Activated naive CD8-positive, alpha-beta T cell treated with anti-CD3 and anti-CD28 coated beads, Interleukin-2, amount 50 U/mL, for 24 hours (primary cell): ENCODE measurements around the gene HTRA3.

Experiments
- ATAC-seq: fragments of 150-1000 bp; cut with Tn5 transposase; one replicate; pipeline ENCODE4 v1.10.0; 2021
- DNase-seq: peaks from one replicate; pipeline ENCODE4 v3.0.0; 2021
- H3K27ac Mint-ChIP-seq: one replicate; pipeline ENCODE4 v1.8.0; 2021; ENCODE audit warnings: mild to moderate bottlenecking, mixed read lengths
- H3K27me3 Mint-ChIP-seq: one replicate; pipeline ENCODE4 v1.8.0; 2021; ENCODE audit warnings: mixed read lengths
- H3K36me3 Mint-ChIP-seq: one replicate; pipeline ENCODE4 v1.8.0; 2021; ENCODE audit warnings: low read depth, mixed read lengths
- H3K4me1 Mint-ChIP-seq: one replicate; pipeline ENCODE4 v1.8.0; 2021; ENCODE audit warnings: mixed read lengths
- H3K4me3 Mint-ChIP-seq: one replicate; pipeline ENCODE4 v1.8.0; 2021; ENCODE audit warnings: mild to moderate bottlenecking, moderate library complexity, mixed read lengths
- H3K9me3 Mint-ChIP-seq: one replicate; pipeline ENCODE4 v1.8.0; 2021; ENCODE audit warnings: mixed read lengths

HTRA3 gene

GRCh38 chr4:8265171-8265929, 4.2 kb upstream of the HTRA3 start:
- Mint-ChIP-seq H3K36me3 (no peaks in the 10 kb centered on the region), H3K4me1 (no peaks in the 10 kb centered on the region), H3K4me3 (no peak overlapping the region), H3K27ac (no peak overlapping the region), H3K9me3 (no peaks in the 10 kb centered on the region), H3K27me3 (peaks cover 18% of the 10 kb centered on the region)
- DNase-seq (no peak), ATAC-seq (no peak)

DNA sequence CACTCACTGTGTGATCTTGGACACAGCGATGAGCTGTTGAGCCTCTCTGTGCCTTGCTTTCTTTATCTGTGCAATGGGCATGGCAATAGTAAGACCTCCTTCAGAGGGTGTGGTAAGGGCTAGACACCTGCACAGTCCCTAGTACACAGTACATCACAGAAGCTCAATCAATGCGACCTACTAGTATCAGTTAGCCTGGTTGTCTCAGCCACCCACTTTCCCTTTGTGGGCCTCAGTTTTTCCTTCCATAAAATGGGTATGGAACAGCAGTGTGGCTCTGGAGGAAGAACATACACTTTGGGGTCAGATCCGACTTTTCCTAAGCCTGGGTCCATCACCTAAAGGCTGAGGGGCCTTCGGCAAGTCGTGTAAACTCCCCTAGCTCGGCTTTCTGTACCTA, 3.5 kb upstream of the HTRA3 start:
- DNase-seq (no peak), ATAC-seq (no peak)
- peaks cover 1% of the 10 kb centered on the region for H3K4me1 Mint-ChIP-seq
- H3K36me3 Mint-ChIP-seq, result no peaks in the 10 kb centered on the region
- H3K27ac Mint-ChIP-seq, result no peak overlapping the region
- no peaks in the 10 kb centered on the region for H3K9me3 Mint-ChIP-seq
- peaks cover 23% of the 10 kb centered on the region for H3K27me3 Mint-ChIP-seq
- H3K4me3 Mint-ChIP-seq, result no peak overlapping the region

- peaks cover 27% of the 10 kb centered on the region for H3K27me3 Mint-ChIP-seq
- H3K36me3 Mint-ChIP-seq, result no peaks in the 10 kb centered on the region
- ATAC-seq (no peak), DNase-seq (no peak)
- no peak overlapping the region for H3K27ac Mint-ChIP-seq
- H3K4me3 Mint-ChIP-seq, result no peak overlapping the region
- peaks cover 1% of the 10 kb centered on the region for H3K4me1 Mint-ChIP-seq
- H3K9me3 Mint-ChIP-seq, result no peaks in the 10 kb centered on the region
These were observed 3.0 kb upstream of the HTRA3 start for GRCh38 chr4:8266508-8266907.

- DNase-seq, result peak; percentile 50
- Mint-ChIP-seq H3K27ac (no peak overlapping the region), H3K4me1 (peaks cover 1% of the 10 kb centered on the region), H3K4me3 (no peak overlapping the region), H3K9me3 (no peaks in the 10 kb centered on the region), H3K27me3 (peaks cover 27% of the 10 kb centered on the region), H3K36me3 (no peaks in the 10 kb centered on the region)
- ATAC-seq, result peak; percentile 58
These were observed 2.5 kb upstream of the HTRA3 start for GRCh38 chr4:8267077-8267476.

GRCh38 chr4:8268211-8268610, 1.3 kb upstream of the HTRA3 start:
- H3K4me3 Mint-ChIP-seq, result no peak overlapping the region
- H3K27me3 Mint-ChIP-seq, result peaks cover 26% of the 10 kb centered on the region
- H3K27ac Mint-ChIP-seq, result no peak overlapping the region
- DNase-seq (no peak), ATAC-seq (no peak)
- peaks cover 1% of the 10 kb centered on the region for H3K4me1 Mint-ChIP-seq
- no peaks in the 10 kb centered on the region for H3K36me3 Mint-ChIP-seq
- H3K9me3 Mint-ChIP-seq, result no peaks in the 10 kb centered on the region

DNA sequence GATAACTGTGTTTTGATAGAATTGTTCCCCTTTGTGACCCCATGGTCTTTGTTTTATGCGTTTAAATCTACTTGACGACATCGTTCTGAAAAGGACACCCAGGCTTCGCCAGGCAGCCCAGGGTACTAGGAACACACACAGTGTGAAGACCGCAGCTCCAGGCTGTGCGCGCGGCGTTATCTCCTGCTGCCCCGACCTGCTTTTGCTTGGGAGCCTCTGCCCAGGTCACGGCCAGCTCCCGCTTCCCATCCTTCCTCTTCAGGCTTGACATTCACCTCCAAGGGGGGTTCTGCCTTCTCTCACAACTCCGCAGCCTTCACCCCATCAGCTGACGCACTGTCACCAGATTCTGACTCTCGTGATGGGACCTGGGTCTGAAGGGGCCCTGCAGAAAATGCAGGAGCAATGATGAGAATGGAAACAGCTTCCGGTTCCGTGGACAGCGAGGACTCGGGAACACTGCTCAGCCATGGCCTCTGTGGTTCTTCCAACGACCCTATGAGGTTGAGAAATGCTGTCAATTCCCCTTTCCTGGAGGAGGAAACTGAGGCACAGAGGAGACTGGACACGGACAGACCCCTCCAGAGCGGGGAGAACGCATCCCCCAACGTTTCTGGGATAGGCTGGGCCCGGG, 536 bp upstream of the HTRA3 start:
- no peaks in the 10 kb centered on the region for H3K36me3 Mint-ChIP-seq
- ATAC-seq, result no peak
- no peak for DNase-seq
- H3K4me1 Mint-ChIP-seq, result peaks cover 1% of the 10 kb centered on the region
- H3K27me3 Mint-ChIP-seq, result peaks cover 23% of the 10 kb centered on the region
- H3K9me3 Mint-ChIP-seq, result no peaks in the 10 kb centered on the region
- H3K27ac Mint-ChIP-seq, result no peak overlapping the region
- no peak overlapping the region for H3K4me3 Mint-ChIP-seq

GRCh38 chr4:8270418-8270771, 841 bp downstream of the HTRA3 start:
- ATAC-seq (no peak), DNase-seq (no peak)
- Mint-ChIP-seq H3K4me3 (no peak overlapping the region), H3K27me3 (peaks cover 23% of the 10 kb centered on the region), H3K9me3 (no peaks in the 10 kb centered on the region), H3K27ac (no peak overlapping the region), H3K4me1 (peaks cover 1% of the 10 kb centered on the region), H3K36me3 (no peaks in the 10 kb centered on the region)

DNA sequence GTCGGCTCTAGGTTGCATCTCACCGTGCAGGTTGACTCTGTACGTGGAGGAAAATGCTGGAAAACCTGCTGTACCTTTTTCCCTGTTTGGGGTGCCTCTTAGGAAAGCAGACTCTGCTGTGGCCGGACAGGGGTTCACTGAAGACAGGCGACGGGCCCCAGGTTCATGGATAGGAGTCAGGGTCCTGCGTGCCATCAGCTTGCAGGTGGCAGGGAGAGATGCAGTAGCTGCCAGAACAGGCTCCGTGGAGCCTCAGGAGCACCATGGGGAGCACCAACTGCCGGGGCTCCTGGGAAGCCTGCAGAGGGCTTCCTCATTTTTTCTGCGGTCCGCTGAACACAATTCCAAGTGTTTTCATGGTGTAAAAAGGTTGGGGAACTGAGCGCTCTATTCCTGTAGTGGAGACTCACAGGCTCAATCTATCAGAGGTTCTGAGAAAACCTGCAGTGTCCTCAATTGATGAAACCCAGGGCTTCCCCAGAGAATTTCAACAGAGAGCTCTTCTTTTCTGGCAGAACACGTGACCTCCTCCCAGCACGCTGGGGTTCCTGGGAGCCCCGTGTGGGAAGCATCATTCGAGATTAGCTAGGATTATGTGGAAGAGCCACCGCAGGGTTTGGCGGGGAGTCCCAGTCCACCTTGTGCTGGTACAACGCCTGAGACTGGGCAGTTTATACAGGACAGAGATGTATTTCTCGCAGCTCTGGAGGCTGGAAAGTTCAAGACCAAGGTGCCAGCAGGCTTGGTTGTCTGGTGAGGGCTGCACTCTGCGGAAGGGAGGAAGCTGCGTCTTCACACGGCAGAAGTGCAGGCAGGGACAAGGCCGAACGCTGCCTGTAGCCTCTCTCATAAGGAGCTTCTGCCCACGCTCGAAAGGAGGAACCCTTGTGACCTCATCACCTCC, 1.6 kb downstream of the HTRA3 start:
- H3K9me3 Mint-ChIP-seq, result no peaks in the 10 kb centered on the region
- DNase-seq (no peak), ATAC-seq (no peak)
- H3K27me3 Mint-ChIP-seq, result peaks cover 22% of the 10 kb centered on the region
- H3K4me3 Mint-ChIP-seq, result no peak overlapping the region
- H3K27ac Mint-ChIP-seq, result no peak overlapping the region
- H3K36me3 Mint-ChIP-seq, result no peaks in the 10 kb centered on the region
- H3K4me1 Mint-ChIP-seq, result peaks cover 1% of the 10 kb centered on the region

GRCh38 chr4:8271821-8272220, 2.3 kb downstream of the HTRA3 start:
- H3K4me1 Mint-ChIP-seq, result peaks cover 1% of the 10 kb centered on the region
- no peak for DNase-seq
- peaks cover 21% of the 10 kb centered on the region for H3K27me3 Mint-ChIP-seq
- H3K27ac Mint-ChIP-seq, result no peak overlapping the region
- ATAC-seq, result no peak
- H3K4me3 Mint-ChIP-seq, result no peak overlapping the region
- no peaks in the 10 kb centered on the region for H3K36me3 Mint-ChIP-seq
- no peaks in the 10 kb centered on the region for H3K9me3 Mint-ChIP-seq

- peaks cover 1% of the 10 kb centered on the region for H3K4me1 Mint-ChIP-seq
- no peak overlapping the region for H3K4me3 Mint-ChIP-seq
These were observed 3.2 kb downstream of the HTRA3 start for GRCh38 chr4:8272472-8273428.

GRCh38 chr4:8273450-8273849, 3.9 kb downstream of the HTRA3 start:
- no peak for DNase-seq
- no peaks in the 10 kb centered on the region for H3K36me3 Mint-ChIP-seq
- no peaks in the 10 kb centered on the region for H3K9me3 Mint-ChIP-seq
- no peak overlapping the region for H3K27ac Mint-ChIP-seq
- H3K4me3 Mint-ChIP-seq, result no peak overlapping the region
- peaks cover 1% of the 10 kb centered on the region for H3K4me1 Mint-ChIP-seq
- H3K27me3 Mint-ChIP-seq, result peaks cover 19% of the 10 kb centered on the region
- no peak for ATAC-seq

More at GRCh38 chr4:8272472-8273428, 3.2 kb downstream of the HTRA3 start:
- H3K27me3 Mint-ChIP-seq, result peaks cover 20% of the 10 kb centered on the region
- DNase-seq, result no peak
- no peak for ATAC-seq
- H3K36me3 Mint-ChIP-seq, result no peaks in the 10 kb centered on the region
- no peaks in the 10 kb centered on the region for H3K9me3 Mint-ChIP-seq
- H3K27ac Mint-ChIP-seq, result no peak overlapping the region

- H3K36me3 Mint-ChIP-seq, result no peaks in the 10 kb centered on the region
- H3K27ac Mint-ChIP-seq, result no peak overlapping the region
- H3K4me3 Mint-ChIP-seq, result no peak overlapping the region
- ATAC-seq (no peak), DNase-seq (no peak)
- peaks cover 12% of the 10 kb centered on the region for H3K27me3 Mint-ChIP-seq
- H3K4me1 Mint-ChIP-seq, result peaks cover 6% of the 10 kb centered on the region
- no peaks in the 10 kb centered on the region for H3K9me3 Mint-ChIP-seq
These were observed 4.6 kb downstream of the HTRA3 start for GRCh38 chr4:8274066-8274652.

DNA sequence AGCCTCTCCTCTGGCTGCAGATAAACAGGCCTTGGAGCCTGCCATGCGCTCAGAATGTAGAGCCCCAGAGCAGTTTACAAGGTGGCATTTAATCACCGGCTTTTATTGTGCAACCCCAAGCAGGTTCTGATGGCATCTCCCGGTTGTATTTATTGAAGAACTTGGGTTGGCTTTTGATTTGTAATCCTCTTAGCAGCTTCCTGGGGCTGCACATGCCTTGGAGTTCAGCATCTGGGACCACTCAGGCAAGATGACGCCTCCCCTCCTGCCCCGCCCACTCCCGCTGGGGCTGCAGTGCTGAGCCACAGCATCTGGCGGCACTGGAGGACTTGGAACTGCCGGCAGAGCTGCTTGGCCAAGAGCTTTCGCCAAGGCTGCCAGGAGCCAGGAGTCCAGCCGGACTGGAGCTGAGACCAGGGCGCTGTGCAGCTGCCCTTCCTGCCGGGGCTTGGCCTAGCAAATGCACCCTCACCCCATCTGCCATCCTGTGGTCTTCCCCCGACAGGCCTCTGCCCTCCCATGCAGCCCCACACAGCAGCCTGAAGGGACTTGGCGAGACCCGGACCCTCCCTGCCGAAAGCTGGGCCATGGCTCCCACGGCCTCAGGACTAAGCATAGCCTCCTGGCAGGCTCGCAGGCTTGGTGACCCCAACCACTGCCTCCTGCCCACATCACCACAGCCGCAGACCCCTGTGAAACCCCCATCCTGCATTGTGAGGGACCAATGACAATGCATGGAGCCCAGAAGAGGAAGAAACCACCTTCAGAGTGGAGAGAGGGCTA, 5.4 kb downstream of the HTRA3 start:
- DNase-seq, result no peak
- peaks cover 11% of the 10 kb centered on the region for H3K27me3 Mint-ChIP-seq
- no peak overlapping the region for H3K27ac Mint-ChIP-seq

More for the DNA sequence above, 5.4 kb downstream of the HTRA3 start:
- no peaks in the 10 kb centered on the region for H3K9me3 Mint-ChIP-seq
- no peak for ATAC-seq
- H3K4me3 Mint-ChIP-seq, result no peak overlapping the region
- no peaks in the 10 kb centered on the region for H3K36me3 Mint-ChIP-seq
- peaks cover 8% of the 10 kb centered on the region for H3K4me1 Mint-ChIP-seq
